ENCODE results near the gene RCC1. TPM values are rescaled to one million over a fixed set of nuclear protein-coding genes. Genes with fewer than 3 reads are reported as not detected.

The RCC1 gene
- total RNA-seq, 4 donors from 2014 or later = 13.0 to 87.9 (median 36.3) TPM

GRCh38 chr1:28545246-28545628 is 39.4 kb downstream of the RCC1 start:
- no peaks in the 10 kb centered on the region for H3K36me3 ChIP-seq
- H3K4me1 ChIP-seq = peaks cover 0 to 4% (median 0%) of the 10 kb centered on the region in 4 donors
- WGBS, 2 donors (ENCODE audit: low coverage in 1 of 2) = 89 to 93% methylated on average over 4 of the region's 4 CpGs
- no peaks in the 10 kb centered on the region for H3K27me3 ChIP-seq
- DNase-seq = no peak
- H3K4me3 ChIP-seq = no peak overlapping the region
- TF ChIP-seq EP300 (IDR thresholded peaks at IDR 0.05; ENCODE audit: low read depth) (no peak), POLR2AphosphoS5 (IDR thresholded peaks at IDR 0.05) (no peak), POLR2A (IDR thresholded peaks at IDR 0.05) (no peak), CTCF (IDR thresholded peaks at IDR 0.05) (no peak)
- in situ Hi-C loops (cut with MboI; ENCODE audit: low pct_ligation_motif_present in 1 of 4, low pct_unique_long_range_greater_than_20kb in 1 of 4, low sequenced_read_pairs in 3 of 4) = no loop called here
- intact Hi-C loops (cut with DNase I; ENCODE audit: low total_unique reads) = no loop called here
- no peaks in the 10 kb centered on the region for H3K9me3 ChIP-seq
- no peak overlapping the region for H3K27ac ChIP-seq

GRCh38 chr1:28548318-28548717 is 42.5 kb downstream of the RCC1 start:
- 50 to 72% methylated on average over 1 to 3 of the region's 3 CpGs for WGBS, 2 donors (ENCODE audit: low coverage in 1 of 2)
- TF ChIP-seq EP300 (IDR thresholded peaks at IDR 0.05; ENCODE audit: low read depth) (no peak), POLR2AphosphoS5 (IDR thresholded peaks at IDR 0.05) (no peak), CTCF (IDR thresholded peaks at IDR 0.05) (no peak), POLR2A (IDR thresholded peaks at IDR 0.05) (no peak)
- H3K9me3 ChIP-seq = no peaks in the 10 kb centered on the region
- no peaks in the 10 kb centered on the region for H3K27me3 ChIP-seq
- in situ Hi-C loops (cut with MboI; ENCODE audit: low pct_ligation_motif_present in 1 of 4, low pct_unique_long_range_greater_than_20kb in 1 of 4, low sequenced_read_pairs in 3 of 4) (no loop called here), intact Hi-C loops (cut with DNase I; ENCODE audit: low total_unique reads) (no loop called here)
- H3K4me1 ChIP-seq = peaks cover 0 to 14% (median 8%) of the 10 kb centered on the region in 4 donors
- no peaks in the 10 kb centered on the region for H3K36me3 ChIP-seq
- no peak overlapping the region for H3K27ac ChIP-seq
- H3K4me3 ChIP-seq = no peak overlapping the region
- no peak for DNase-seq

DNA sequence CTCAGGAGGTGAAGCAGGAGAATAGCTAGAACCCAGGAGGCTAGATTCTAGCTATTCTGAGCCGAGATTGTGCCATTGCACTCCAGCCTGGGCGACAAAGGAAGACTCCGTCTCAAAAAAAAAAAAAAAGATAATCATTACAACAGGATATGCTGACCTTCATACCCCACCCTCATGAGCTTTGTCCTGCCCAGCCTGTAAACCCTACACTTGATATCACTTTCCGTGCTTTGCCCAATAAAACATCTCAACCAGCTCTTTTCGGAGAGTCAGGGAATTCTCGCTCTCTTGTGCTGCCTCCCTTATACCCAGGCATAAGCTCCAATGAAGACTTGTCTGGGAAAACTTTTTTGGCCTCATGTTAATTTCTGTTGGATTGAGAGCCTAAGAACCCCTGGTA is 45.5 kb downstream of the RCC1 start:
- in situ Hi-C loops (cut with MboI; ENCODE audit: low pct_ligation_motif_present in 1 of 4, low pct_unique_long_range_greater_than_20kb in 1 of 4, low sequenced_read_pairs in 3 of 4) = no loop called here
- peaks cover 6 to 32% (median 9%) of the 10 kb centered on the region in 4 donors for H3K4me1 ChIP-seq
- no peak overlapping the region for H3K4me3 ChIP-seq
- TF ChIP-seq EP300 (IDR thresholded peaks at IDR 0.05; ENCODE audit: low read depth) (no peak), CTCF (IDR thresholded peaks at IDR 0.05) (no peak), POLR2AphosphoS5 (IDR thresholded peaks at IDR 0.05) (no peak), POLR2A (IDR thresholded peaks at IDR 0.05) (no peak)
- DNase-seq = no peak
- no peaks in the 10 kb centered on the region for H3K9me3 ChIP-seq
- no peaks in the 10 kb centered on the region for H3K27me3 ChIP-seq
- 76 to 78% methylated on average over 6 of the region's 6 CpGs for WGBS, 2 donors (ENCODE audit: low coverage in 1 of 2)
- H3K36me3 ChIP-seq = peaks cover 0 to under 1% (median 0%) of the 10 kb centered on the region in 4 donors
- peak overlapping the region in 3 of 4 donors; percentile 86 to 91 (median 86) for H3K27ac ChIP-seq
- intact Hi-C loops (cut with DNase I; ENCODE audit: low total_unique reads) = no loop called here

GRCh38 chr1:28552758-28553663 is 47.2 kb downstream of the RCC1 start, which contains the start of gene TRNAU1AP:
TRNAU1AP (plus strand) TSS chr1:28553085; CDS start chr1:28553111, 26 bp downstream.
- peak within 1 kb of the TSS; percentile 86 to 91 (median 88) for H3K27ac ChIP-seq
- H3K36me3 ChIP-seq = peaks cover 0 to 6% (median 1%) of the 10 kb centered on the region in 4 donors
- peaks cover 6 to 32% (median 9%) of the 10 kb centered on the region in 4 donors for H3K4me1 ChIP-seq
- H3K9me3 ChIP-seq = no peaks in the 10 kb centered on the region
- in situ Hi-C loops (cut with MboI; ENCODE audit: low pct_ligation_motif_present in 1 of 4, low pct_unique_long_range_greater_than_20kb in 1 of 4, low sequenced_read_pairs in 3 of 4) = no loop called here
- H3K4me3 ChIP-seq = peak within 1 kb of the TSS; percentile 61 to 91 (median 74)
- WGBS, 2 donors (ENCODE audit: low coverage in 1 of 2) = 0% methylated on average over 3 to 63 of the region's 63 CpGs
- H3K27me3 ChIP-seq = no peaks in the 10 kb centered on the region
- DNase-seq = peak; percentile 98
- TF ChIP-seq CTCF (IDR thresholded peaks at IDR 0.05) (peak in 1 of 5 experiments; percentile 5), POLR2AphosphoS5 (IDR thresholded peaks at IDR 0.05) (peak; percentile 90 to 95 (median 93)), EP300 (IDR thresholded peaks at IDR 0.05; ENCODE audit: low read depth) (no peak), POLR2A (IDR thresholded peaks at IDR 0.05) (peak; percentile 84)
- intact Hi-C loops (cut with DNase I; ENCODE audit: low total_unique reads) = loop anchor here (1.0 kb wide), 1 partner anchor 28 kb away; no protein-coding TSS in a partner anchor
